Measurements from ENCODE around the gene EIF5A. TPM values are rescaled to one million over a fixed set of nuclear protein-coding genes. Genes with fewer than 3 reads are reported as not detected.

EIF5A gene
- total and polyA plus RNA-seq, 9 of the 15 experiments (the other 6 are each of a cell fraction or from before 2014, with no cell fraction given) = 22.9 to 1,163 (median 772) TPM

DNA sequence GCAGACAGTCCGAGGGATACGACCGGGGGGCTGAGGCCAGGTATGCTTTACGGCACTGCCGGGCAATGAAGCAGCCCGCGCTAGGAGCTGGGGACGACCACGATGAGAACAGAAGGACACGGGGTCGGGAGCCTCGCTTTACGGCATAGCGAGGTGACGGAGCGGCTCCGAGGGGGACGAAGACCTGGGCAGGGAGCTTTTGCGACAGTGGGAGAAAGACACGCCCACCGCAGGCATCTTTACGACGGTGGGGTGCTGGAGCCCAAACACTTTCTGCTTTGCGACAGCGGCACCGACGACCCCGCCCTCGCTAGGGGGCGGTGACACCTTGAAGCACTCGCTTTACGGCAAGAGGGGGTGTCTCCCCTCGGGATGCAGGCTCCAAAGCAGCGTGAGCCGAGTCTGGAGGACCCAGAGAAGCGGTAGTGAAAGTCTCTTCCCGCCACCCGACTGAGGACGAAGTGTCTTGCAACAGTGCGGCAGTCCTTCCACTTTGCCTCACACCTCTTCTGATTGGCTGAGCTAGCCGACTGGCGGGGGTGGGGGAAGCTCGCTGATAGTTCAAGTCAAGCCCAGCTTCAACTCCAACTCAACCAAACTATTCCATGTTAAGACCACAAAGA is 22.1 kb downstream of the EIF5A start (continued):
- TF ChIP-seq NELFE (IDR thresholded peaks at IDR 0.05; ENCODE audit: insufficient read depth, insufficient read length) (no peak), SIN3A (IDR thresholded peaks at IDR 0.05; ENCODE audit: borderline replicate concordance in 2 of 2, control insufficient read depth in 1 of 2, low read depth in 2 of 2, low read length in 2 of 2) (peak in 1 of 2 experiments; percentile 81; a peak in 1 of 4 replicates), IRF2 (CRISPR knock-in tag; IDR thresholded peaks at IDR 0.05) (no peak), ZNF212 (CRISPR knock-in tag; IDR thresholded peaks at IDR 0.05) (no peak), ESRRB (CRISPR knock-in tag; IDR thresholded peaks at IDR 0.05; ENCODE audit: borderline replicate concordance) (no peak), ZNF224 (CRISPR knock-in tag; IDR thresholded peaks at IDR 0.05) (no peak), ZNF263 (CRISPR knock-in tag; IDR thresholded peaks at IDR 0.05; ENCODE audit: borderline replicate concordance) (no peak), ZNF311 (CRISPR knock-in tag; IDR thresholded peaks at IDR 0.05) (no peak), CCNT2 (IDR thresholded peaks at IDR 0.05; ENCODE audit: borderline replicate concordance, extremely low read depth, insufficient read length, low read depth, low read length) (no peak), BDP1 (IDR thresholded peaks at IDR 0.05; ENCODE audit: insufficient read depth, insufficient read length) (no peak), HMG20A (CRISPR knock-in tag; conservative IDR thresholded peaks at IDR 0.05) (no peak), GABPB1 (CRISPR knock-in tag; IDR thresholded peaks at IDR 0.05) (peak; percentile 37; the same call in 1 of the 2 replicates), RUNX1 (IDR thresholded peaks at IDR 0.05; ENCODE audit: low read depth) (no peak), ZNF134 (CRISPR knock-in tag; conservative IDR thresholded peaks at IDR 0.05) (no peak), CTBP1 (IDR thresholded peaks at IDR 0.05; ENCODE audit: borderline replicate concordance) (0 out of 2 replicates have a peak, but pooled peaks have one; percentile 27), SMAD2 (IDR thresholded peaks at IDR 0.05; ENCODE audit: low read depth, low read length) (no peak), FOSL1 (tag; conservative IDR thresholded peaks at IDR 0.05) (no peak), ZNF354B (CRISPR knock-in tag; IDR thresholded peaks at IDR 0.05) (no peak), NCOA4 (IDR thresholded peaks at IDR 0.05; ENCODE audit: partially characterized antibody) (no peak), ZFP30 (CRISPR knock-in tag; IDR thresholded peaks at IDR 0.05; ENCODE audit: borderline replicate concordance) (no peak), SREBF2 (CRISPR knock-in tag; IDR thresholded peaks at IDR 0.05) (no peak), NFXL1 (CRISPR knock-in tag; IDR thresholded peaks at IDR 0.05) (no peak), ZEB2 (IDR thresholded peaks at IDR 0.05) (no peak), ZSCAN29 (IDR thresholded peaks at IDR 0.05) (no peak), NR4A1 (CRISPR knock-in tag; IDR thresholded peaks at IDR 0.05) (no peak), NR4A1 (tag; IDR thresholded peaks at IDR 0.05) (no peak), PHB2 (IDR thresholded peaks at IDR 0.05; ENCODE audit: low read depth) (no peak), SNIP1 (IDR thresholded peaks at IDR 0.05; ENCODE audit: low read depth) (no peak)
- TF ChIP-seq, protein P1, sequence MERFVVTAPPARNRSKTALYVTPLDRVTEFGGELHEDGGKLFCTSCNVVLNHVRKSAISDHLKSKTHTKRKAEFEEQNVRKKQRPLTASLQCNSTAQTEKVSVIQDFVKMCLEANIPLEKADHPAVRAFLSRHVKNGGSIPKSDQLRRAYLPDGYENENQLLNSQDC (CRISPR knock-in tag; IDR thresholded peaks at IDR 0.05) = no peak
- TF ChIP-seq, protein P2, sequence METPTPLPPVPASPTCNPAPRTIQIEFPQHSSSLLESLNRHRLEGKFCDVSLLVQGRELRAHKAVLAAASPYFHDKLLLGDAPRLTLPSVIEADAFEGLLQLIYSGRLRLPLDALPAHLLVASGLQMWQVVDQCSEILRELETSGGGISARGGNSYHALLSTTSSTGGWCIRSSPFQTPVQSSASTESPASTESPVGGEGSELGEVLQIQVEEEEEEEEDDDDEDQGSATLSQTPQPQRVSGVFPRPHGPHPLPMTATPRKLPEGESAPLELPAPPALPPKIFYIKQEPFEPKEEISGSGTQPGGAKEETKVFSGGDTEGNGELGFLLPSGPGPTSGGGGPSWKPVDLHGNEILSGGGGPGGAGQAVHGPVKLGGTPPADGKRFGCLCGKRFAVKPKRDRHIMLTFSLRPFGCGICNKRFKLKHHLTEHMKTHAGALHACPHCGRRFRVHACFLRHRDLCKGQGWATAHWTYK (CRISPR knock-in tag; IDR thresholded peaks at IDR 0.05) = no peak
- TF ChIP-seq, protein P3, sequence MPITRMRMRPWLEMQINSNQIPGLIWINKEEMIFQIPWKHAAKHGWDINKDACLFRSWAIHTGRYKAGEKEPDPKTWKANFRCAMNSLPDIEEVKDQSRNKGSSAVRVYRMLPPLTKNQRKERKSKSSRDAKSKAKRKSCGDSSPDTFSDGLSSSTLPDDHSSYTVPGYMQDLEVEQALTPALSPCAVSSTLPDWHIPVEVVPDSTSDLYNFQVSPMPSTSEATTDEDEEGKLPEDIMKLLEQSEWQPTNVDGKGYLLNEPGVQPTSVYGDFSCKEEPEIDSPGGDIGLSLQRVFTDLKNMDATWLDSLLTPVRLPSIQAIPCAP (CRISPR knock-in tag; IDR thresholded peaks at IDR 0.05; ENCODE audit: borderline replicate concordance) = no peak
